NCI-H2196 (cell line): Measurements from ENCODE around the gene PAGR1.
"Not testable (repeated sequence)": the region's sequence is repeated elsewhere in the genome, so short reads cannot be mapped to it uniquely, and the experiment has no call there.

Experiments
- DNase-seq: peaks from one replicate; lab custom pipeline; 2025; ENCODE audit not compliant: unreplicated experiment; lab: John Stamatoyannopoulos, UW

PAGR1 gene

DNA sequence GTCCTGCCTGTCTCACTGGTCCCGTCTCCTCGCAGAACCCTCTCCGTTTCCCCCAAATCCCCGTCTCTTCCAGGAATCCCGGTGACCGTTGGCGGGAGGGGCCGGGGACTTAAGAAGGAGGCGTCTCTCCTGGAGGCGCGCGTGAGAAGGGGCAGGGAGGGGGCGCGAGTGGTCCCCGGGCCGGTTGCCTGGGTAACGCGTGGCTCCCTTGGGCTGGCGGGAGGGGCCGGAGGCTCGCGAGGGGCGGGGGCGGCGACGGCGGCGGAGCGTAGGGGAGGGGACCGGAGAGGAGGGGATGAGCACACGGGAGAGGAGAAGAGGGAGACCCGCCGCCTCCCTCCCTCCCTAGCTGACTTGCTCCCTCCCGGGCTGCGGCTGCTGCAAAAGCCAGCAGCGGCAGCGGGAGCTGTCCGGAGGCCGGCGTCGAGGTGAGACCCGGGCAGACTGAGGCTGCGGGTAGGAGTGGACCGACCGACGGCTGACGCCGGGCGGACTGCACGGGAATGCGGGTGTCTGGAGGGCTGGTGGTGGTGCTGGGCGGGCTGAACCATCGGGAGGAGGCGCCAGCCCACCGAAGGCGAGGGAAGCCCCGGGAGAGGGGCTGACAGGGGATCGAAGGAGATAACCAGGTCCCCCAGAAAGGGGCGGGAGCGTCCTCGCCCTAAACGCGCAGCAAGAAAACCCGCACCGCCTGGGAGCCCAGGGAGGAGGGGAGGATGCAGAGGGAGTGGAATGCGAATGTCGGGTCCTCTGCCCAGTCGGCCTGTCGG, 3.9 kb upstream of the PAGR1 start, which contains the start of gene PRRT2:
Gene PRRT2, plus strand, starts transcription at position 298 of the 770 bp plus-strand sequence. CDS start 862 bp downstream, outside the sequence.
- peak; percentile 25 for DNase-seq

DNA sequence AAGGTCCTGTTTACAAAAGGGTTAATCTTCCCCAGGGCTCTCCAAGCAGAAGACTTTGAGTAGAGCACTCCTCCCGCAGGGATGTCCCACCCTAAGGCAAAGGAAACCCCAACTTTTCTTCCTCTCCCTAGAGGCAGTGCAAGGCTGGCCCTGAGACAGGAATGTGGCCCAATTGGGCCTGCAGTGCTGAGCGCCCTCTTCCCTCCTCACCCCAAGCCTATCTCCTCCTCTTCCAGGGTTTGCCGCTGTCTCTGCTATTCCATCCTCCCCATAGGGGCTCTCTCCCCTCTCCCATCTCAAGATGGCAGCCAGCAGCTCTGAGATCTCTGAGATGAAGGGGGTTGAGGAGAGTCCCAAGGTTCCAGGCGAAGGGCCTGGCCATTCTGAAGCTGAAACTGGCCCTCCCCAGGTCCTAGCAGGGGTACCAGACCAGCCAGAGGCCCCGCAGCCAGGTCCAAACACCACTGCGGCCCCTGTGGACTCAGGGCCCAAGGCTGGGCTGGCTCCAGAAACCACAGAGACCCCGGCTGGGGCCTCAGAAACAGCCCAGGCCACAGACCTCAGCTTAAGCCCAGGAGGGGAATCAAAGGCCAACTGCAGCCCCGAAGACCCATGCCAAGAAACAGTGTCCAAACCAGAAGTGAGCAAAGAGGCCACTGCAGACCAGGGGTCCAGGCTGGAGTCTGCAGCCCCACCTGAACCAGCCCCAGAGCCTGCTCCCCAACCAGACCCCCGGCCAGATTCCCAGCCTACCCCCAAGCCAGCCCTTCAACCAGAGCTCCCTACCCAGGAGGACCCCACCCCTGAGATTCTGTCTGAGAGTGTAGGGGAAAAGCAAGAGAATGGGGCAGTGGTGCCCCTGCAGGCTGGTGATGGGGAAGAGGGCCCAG, 3.0 kb upstream of the PAGR1 start:
- DNase-seq, result no peak

GRCh38 chr16:29813644-29814562, 2.0 kb upstream of the PAGR1 start:
- DNase-seq, result no peak

GRCh38 chr16:29814592-29814991, 1.4 kb upstream of the PAGR1 start:
- DNase-seq, result no peak

GRCh38 chr16:29815032-29815721, 775 bp upstream of the PAGR1 start:
- DNase-seq, result peak; percentile 65

DNA sequence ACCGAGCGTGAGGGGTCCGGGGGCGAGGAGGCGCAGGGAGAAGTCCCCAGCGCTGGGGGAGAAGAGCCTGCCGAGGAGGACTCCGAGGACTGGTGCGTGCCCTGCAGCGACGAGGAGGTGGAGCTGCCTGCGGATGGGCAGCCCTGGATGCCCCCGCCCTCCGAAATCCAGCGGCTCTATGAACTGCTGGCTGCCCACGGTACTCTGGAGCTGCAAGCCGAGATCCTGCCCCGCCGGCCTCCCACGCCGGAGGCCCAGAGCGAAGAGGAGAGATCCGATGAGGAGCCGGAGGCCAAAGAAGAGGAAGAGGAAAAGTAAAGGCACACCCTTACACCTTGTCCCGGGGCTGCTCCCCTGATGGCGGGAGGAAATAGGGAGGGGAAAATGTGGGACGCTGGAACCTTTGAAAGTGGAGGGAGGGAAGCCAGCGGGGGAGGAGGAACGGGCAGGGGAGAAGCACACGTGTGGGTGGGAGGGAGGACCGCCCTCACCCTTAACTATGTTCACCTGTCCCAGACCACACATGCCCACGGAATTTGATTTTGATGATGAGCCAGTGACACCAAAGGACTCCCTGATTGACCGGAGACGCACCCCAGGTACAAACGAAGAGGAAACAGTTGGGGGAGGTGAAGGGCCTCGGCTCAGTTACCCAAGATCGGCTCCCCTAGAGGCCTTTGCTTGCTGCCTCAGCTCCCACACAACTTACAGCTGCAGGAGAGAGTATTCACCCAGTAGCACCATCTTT, 916 bp downstream of the PAGR1 start:
- DNase-seq, result peak; percentile 58

GRCh38 chr16:29818082-29818481, 2.1 kb downstream of the PAGR1 start:
- no peak for DNase-seq

GRCh38 chr16:29819506-29819905, 3.6 kb downstream of the PAGR1 start:
- DNase-seq, result peak; percentile 8

DNA sequence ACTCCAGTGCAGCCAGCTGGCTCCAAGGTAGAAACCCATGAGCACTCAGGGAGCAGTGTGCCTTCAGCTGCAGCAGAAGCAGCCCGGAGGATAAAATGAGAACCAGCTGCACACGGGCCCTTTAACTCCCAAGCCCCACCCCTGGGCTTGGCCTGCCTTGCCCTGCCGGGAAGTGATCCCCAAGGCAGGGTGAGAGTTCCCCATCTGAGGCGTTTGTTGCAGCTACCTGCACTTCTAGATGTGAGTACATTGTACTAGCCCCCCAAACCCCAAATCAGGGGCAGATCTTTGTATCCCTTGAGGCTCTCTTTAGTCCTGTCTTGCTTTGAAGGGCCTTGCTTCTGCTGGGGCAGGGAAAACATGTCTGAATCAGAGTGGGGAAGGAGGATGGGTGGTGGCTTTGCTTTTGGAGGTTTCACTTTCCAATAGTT, 4.3 kb downstream of the PAGR1 start, which contains the start of gene MVP:
Gene MVP, plus strand, starts transcription at position 192 of the 431 bp plus-strand sequence. CDS start 10,088 bp downstream, outside the sequence.
- peak; percentile 75 for DNase-seq

- peak; percentile 26 for DNase-seq
These were observed 5.0 kb downstream of the PAGR1 start for GRCh38 chr16:29820730-29821642.

- DNase-seq, result no peak
These were observed 5.7 kb downstream of the PAGR1 start for GRCh38 chr16:29821643-29822115.

GRCh38 chr16:29824589-29825144, 8.7 kb downstream of the PAGR1 start:
- no peak for DNase-seq

DNA sequence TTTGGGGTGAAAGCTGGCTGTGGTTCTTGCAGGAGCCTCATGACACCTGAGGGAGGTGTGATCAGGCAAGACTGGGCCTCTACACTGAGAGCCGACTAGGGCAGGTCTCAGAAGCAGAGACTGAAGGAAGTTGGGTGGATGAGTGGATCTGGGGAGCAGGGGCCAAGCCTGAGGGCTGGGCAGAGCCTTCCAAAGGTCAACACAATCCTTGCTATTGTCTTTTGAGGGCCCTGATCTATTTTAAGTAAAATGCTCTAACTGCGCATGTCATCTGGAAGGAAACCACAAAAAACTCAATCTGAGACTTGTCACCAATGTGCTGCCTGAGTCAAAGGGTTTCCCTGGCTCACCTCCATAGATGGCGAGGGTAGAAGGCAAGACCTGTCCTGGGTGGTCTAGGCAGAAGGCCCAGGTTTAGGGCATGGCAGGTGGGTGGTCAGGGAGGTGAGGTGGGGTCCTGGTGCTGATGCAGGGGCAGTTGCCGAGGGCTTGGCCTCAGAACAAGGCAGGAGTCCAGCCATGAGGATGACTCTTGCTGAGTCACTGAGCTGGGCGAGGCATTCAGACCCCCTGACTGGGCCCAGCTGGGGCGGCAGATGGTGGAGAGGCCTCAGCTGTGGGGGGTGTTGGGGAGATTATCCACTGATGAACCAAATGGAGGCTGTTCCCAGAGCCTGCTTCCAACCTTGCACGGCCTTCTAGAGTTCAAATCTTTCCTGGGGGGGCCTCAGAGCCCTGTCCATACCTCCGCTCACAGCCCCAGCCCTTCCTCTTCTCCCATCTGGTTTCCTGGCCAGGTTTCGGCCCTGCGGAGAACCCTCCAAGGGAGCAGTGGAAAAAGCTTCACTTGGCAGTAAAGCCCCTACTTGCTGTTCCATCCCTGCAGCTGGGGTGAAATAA, 9.4 kb downstream of the PAGR1 start:
- DNase-seq, result no peak

GRCh38 chr16:29826342-29826695, 10.4 kb downstream of the PAGR1 start:
- DNase-seq, result no peak

- DNase-seq, result no peak
These were observed 14.8 kb downstream of the PAGR1 start for GRCh38 chr16:29830774-29831173.

- no peak for DNase-seq
These were observed 15.5 kb downstream of the PAGR1 start for GRCh38 chr16:29831490-29831889.

GRCh38 chr16:29833219-29833618, 17.3 kb downstream of the PAGR1 start:
- DNase-seq, result not testable (repeated sequence)
